ENCODE results near the gene ZNF667.

Gene ZNF667

DNA sequence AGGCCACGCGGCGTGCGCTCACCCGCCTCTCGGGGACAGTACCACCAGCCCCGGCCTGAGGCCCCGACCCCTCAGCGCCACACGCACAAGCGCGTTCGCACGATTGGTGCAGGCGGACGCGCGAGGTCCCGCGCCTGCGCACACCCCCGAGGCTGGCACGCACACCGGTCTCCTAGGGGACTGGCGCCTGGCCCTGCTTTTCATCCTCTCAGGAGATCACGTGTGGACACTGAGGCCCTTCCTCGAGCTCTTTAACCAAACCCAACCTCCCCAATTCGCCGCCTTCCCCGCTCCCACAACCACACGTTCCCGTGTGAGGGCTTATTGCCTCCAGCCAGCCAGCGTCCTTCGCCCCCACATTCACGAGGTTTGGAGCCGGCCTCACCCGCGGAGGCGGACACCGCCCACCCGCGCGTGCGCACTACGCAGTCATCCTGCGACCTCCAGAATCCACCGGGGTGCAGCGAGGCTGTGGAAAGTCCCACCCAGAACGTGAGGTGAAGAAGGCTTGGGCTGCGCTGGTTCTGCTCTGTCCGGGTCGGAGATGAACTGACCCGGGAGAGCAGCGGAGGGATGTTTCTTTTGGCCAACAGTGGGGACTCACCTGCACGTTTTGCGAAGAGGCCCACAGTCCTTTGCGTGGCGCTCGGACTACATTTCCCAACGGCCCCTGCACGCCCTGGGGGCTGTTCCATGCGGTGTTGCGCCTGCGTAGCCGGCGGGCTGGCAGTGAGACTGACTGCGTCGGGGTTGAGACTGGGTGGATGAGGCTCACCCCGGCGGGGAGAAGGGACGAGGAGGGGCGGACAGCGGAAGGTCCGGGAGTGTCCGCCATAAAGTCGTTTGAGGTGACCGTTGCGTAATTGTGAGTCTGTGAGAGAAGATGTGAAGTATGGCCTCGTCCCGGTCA, 539 bp upstream of the ZNF667 start:
- no peak for TF ChIP-seq ZFX (IDR thresholded peaks at IDR 0.05; ENCODE audit: borderline replicate concordance)
- TF ChIP-seq, protein P1, sequence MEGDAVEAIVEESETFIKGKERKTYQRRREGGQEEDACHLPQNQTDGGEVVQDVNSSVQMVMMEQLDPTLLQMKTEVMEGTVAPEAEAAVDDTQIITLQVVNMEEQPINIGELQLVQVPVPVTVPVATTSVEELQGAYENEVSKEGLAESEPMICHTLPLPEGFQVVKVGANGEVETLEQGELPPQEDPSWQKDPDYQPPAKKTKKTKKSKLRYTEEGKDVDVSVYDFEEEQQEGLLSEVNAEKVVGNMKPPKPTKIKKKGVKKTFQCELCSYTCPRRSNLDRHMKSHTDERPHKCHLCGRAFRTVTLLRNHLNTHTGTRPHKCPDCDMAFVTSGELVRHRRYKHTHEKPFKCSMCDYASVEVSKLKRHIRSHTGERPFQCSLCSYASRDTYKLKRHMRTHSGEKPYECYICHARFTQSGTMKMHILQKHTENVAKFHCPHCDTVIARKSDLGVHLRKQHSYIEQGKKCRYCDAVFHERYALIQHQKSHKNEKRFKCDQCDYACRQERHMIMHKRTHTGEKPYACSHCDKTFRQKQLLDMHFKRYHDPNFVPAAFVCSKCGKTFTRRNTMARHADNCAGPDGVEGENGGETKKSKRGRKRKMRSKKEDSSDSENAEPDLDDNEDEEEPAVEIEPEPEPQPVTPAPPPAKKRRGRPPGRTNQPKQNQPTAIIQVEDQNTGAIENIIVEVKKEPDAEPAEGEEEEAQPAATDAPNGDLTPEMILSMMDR (IDR thresholded peaks at IDR 0.05), result no peak
- peak overlapping the region; percentile 82 for H3K27ac ChIP-seq

DNA sequence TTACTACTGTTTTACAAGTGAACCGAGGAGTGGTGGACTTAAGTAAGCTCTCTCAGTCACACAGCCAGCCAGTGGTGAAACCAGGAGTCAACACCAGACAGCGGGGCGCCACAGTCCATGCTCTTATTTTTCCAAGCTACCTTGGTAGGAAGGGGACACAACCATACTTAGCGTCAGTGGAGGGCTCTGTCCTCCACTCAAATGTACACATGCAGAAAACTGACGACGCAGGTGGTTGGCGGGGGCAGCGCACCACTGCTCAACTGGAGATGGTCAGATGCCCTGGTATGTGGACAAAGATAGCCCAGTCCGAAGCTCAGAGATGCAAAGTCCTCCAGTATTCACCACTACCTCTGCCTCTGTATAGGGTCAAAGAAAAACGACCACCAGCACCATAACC, 1.1 kb downstream of the ZNF667 start:
- no peak overlapping the region for H3K27ac ChIP-seq
- TF ChIP-seq, protein P1 (IDR thresholded peaks at IDR 0.05), result no peak
- no peak for TF ChIP-seq ZFX (IDR thresholded peaks at IDR 0.05; ENCODE audit: borderline replicate concordance)

DNA sequence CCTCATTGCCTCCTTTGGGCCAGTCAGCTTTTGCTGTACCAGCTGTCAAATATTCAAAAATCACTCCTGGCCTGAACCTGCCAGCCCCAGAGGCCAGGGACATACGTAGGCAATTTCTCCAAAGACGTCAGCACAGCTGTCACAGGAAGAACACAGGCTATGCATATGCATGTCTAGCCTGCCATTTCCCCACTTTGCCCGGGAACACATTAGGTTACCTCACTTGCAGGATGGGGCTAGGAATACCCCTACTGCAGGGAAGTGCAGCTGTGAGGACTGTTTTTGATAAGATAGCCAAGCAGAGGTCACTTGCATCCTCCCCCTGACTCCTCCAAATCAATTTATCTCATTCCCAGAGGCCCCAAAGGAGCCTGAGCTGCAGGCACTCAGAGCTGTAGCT, 2.8 kb downstream of the ZNF667 start:
- no peak for TF ChIP-seq ZFX (IDR thresholded peaks at IDR 0.05; ENCODE audit: borderline replicate concordance)
- TF ChIP-seq, protein P1 (IDR thresholded peaks at IDR 0.05), result no peak
- no peak overlapping the region for H3K27ac ChIP-seq

DNA sequence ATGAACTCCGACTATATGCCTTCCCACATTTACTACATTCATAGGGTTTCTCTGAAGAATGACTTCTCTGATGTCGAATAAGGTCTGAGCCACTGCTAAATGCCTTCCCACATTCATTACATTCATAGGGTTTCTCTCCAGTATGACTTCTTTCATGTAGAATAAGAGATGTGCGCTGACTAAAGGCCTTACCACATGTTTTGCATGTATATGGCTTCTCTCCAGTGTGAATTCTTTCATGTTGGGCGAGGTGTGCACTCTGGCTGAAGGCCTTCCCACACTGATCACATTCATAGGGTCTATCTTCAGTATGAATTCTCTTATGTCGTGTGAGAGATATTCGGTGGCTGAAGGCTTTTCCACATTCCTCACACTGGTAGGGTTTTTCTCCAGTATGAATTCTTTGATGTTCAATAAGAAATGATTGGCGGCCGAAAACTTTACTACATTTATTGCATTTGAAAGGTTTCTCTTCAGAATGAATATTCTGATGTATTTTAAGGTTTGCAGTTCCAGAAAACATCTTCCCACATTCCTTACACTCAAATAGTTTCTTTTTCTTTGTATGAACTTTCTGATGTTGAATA, 35.8 kb downstream of the ZNF667 start:
- no peak for TF ChIP-seq ZFX (IDR thresholded peaks at IDR 0.05; ENCODE audit: borderline replicate concordance)
- TF ChIP-seq, protein P1 (IDR thresholded peaks at IDR 0.05), result no peak
- H3K27ac ChIP-seq, result no peak overlapping the region

DNA sequence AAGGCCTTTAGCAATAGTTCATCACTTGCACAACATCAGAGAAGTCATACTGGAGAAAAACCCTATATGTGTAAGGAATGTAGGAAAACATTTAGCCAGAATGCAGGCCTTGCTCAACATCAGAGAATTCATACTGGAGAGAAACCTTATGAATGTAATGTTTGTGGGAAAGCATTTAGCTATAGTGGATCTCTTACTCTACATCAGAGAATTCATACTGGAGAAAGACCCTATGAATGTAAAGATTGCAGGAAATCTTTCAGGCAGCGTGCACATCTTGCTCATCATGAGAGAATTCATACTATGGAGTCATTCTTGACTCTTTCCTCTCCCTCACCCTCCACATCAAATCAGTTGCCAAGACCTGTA, 53.2 kb downstream of the ZNF667 start:
- no peak for TF ChIP-seq ZFX (IDR thresholded peaks at IDR 0.05; ENCODE audit: borderline replicate concordance)
- TF ChIP-seq, protein P1 (IDR thresholded peaks at IDR 0.05), result no peak
- H3K27ac ChIP-seq, result no peak overlapping the region

DNA sequence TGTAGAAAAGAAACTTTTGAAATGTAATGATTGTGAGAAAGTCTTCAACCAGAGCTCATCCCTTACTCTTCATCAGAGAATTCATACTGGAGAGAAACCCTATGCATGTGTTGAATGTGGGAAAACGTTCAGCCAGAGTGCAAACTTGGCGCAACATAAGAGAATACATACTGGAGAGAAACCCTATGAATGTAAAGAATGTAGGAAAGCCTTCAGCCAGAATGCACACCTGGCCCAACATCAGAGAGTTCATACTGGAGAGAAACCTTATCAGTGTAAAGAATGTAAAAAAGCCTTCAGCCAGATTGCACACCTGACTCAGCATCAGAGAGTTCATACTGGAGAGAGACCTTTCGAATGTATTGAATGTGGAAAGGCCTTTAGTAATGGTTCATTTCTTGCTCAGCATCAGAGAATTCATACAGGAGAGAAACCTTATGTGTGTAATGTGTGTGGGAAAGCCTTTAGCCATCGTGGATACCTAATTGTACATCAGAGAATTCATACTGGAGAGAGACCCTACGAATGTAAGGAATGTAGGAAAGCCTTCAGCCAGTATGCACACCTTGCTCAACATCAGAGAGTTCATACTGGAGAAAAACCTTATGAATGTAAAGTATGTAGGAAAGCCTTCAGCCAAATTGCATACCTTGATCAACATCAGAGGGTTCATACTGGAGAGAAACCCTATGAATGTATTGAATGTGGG, 53.7 kb downstream of the ZNF667 start:
- no peak overlapping the region for H3K27ac ChIP-seq
- TF ChIP-seq, protein P1 (IDR thresholded peaks at IDR 0.05), result no peak
- TF ChIP-seq ZFX (IDR thresholded peaks at IDR 0.05; ENCODE audit: borderline replicate concordance), result no peak
